ENCODE measurements around the gene GCN1.

The GCN1 gene

GRCh38 chr12:120221576-120221900 lies 27.0 kb upstream of the GCN1 start:
- no peak overlapping the region for H3K27ac ChIP-seq
- TF ChIP-seq CTCF (conservative IDR thresholded peaks at IDR 0.05) = no peak
- no peak for TF ChIP-seq ZFX (IDR thresholded peaks at IDR 0.05)

GRCh38 chr12:120220838-120221575 lies 26.5 kb upstream of the GCN1 start:
- no peak overlapping the region for H3K27ac ChIP-seq
- no peak for TF ChIP-seq ZFX (IDR thresholded peaks at IDR 0.05)
- no peak for TF ChIP-seq CTCF (conservative IDR thresholded peaks at IDR 0.05)

- no peak for TF ChIP-seq CTCF (conservative IDR thresholded peaks at IDR 0.05)
- TF ChIP-seq ZFX (IDR thresholded peaks at IDR 0.05) = no peak
- H3K27ac ChIP-seq = no peak overlapping the region
Observed at GRCh38 chr12:120218680-120219606, 24.4 kb upstream of the GCN1 start.

- no peak overlapping the region for H3K27ac ChIP-seq
- TF ChIP-seq CTCF (conservative IDR thresholded peaks at IDR 0.05) (no peak), ZFX (IDR thresholded peaks at IDR 0.05) (no peak)
Observed at GRCh38 chr12:120216742-120217605, 22.5 kb upstream of the GCN1 start.

GRCh38 chr12:120215766-120216735 lies 21.5 kb upstream of the GCN1 start:
- TF ChIP-seq CTCF (conservative IDR thresholded peaks at IDR 0.05) (no peak), ZFX (IDR thresholded peaks at IDR 0.05) (no peak)
- H3K27ac ChIP-seq = no peak overlapping the region

- no peak overlapping the region for H3K27ac ChIP-seq
- TF ChIP-seq CTCF (conservative IDR thresholded peaks at IDR 0.05) (no peak), ZFX (IDR thresholded peaks at IDR 0.05) (no peak)
Observed at GRCh38 chr12:120215357-120215735, 20.8 kb upstream of the GCN1 start.

Measured in C4-2B (cell line).